Vagina (tissue), 2 donors: ENCODE measurements around the gene ENTPD8. TPM values are rescaled to one million over a fixed set of nuclear protein-coding genes. Genes with fewer than 3 reads are reported as not detected.
A peak's percentile ranks its signal among the peaks of the same experiment; 100 is the strongest.

Experiments used
- DNase-seq, 2 donors: peaks; one replicate each; pipeline ENCODE4 v3.0.0-alpha.2; 2017; ENCODE audit errors: extremely low spot score in 2 of 2
- H3K27ac ChIP-seq: fragments of 200-600 bp; sonication (generic); one replicate; pipeline ENCODE4 v1.5.1; 2019
- H3K27me3 ChIP-seq: fragments of 200-600 bp; sonication (generic); one replicate; pipeline ENCODE4 v1.5.1; 2019
- H3K36me3 ChIP-seq, 2 donors: fragments of 200-600 bp; sonication (generic); one replicate each; pipeline ENCODE4 v1.5.1; 2017 to 2019
- H3K4me1 ChIP-seq: fragments of 200-600 bp; sonication (generic); one replicate; pipeline ENCODE4 v1.5.1; 2019
- H3K4me3 ChIP-seq, 2 donors: fragments of 200-600 bp; sonication (generic); 1 replicate in 1 of 2; 2 replicates in 1 of 2; pipeline ENCODE4 v1.5.1; 2016 to 2019
- H3K9me3 ChIP-seq: fragments of 200-600 bp; sonication (generic); one replicate; pipeline ENCODE4 v1.5.1; 2019
- POLR2A ChIP-seq, 2 donors: fragments of 450-650 bp; IDR thresholded peaks; one replicate each; pipeline ENCODE4 v1.6.1; 2017; ENCODE audit warnings: antibody characterized with exemption in 2 of 2, mild to moderate bottlenecking in 2 of 2, moderate library complexity in 2 of 2
- POLR2AphosphoS5 ChIP-seq, 2 donors: sonication (generic); formaldehyde crosslinking; IDR thresholded peaks; one replicate each; pipeline ENCODE4 v1.9.0; 2017; ENCODE audit warnings: antibody characterized with exemption in 2 of 2, mild to moderate bottlenecking in 2 of 2, low read depth in 1 of 2; ENCODE audit not compliant: insufficient read depth in 1 of 2
- intact Hi-C: fragments of 100-400 bp; cut with DNase I; formaldehyde crosslinking; loops from one replicate; pipeline ENCODE4 v1.15.1; 2023
- total RNA-seq: library from RNA; depleted of rRNA; stranded (reverse); fragments of >200 nt; gene quantifications from one replicate; pipeline ENCODE4 v1.2.3, GENCODE V29; 2016
- TF ChIP-seq, protein P1 (sequence below), 3 experiments: fragments of 450-650 bp in 2 of 3; fragments of 200-600 bp in 1 of 3; sonication (generic) in 1 of 3; IDR thresholded peaks; one replicate each; pipeline ENCODE4 v1.5.1; 2017 to 2019; ENCODE audit warnings: antibody characterized with exemption in 3 of 3, mild to moderate bottlenecking in 2 of 3, moderate library complexity in 2 of 3

The ENTPD8 gene
- total RNA-seq: not detected

- H3K27me3 ChIP-seq: no peaks in the 10 kb centered on the region
- no peak within 1 kb of the TSS for H3K27ac ChIP-seq
- no peaks in the 10 kb centered on the region for H3K36me3 ChIP-seq
- intact Hi-C loops: no loop called here
- H3K4me1 ChIP-seq: peaks cover 25% of the 10 kb centered on the region
- no peaks in the 10 kb centered on the region for H3K9me3 ChIP-seq
- TF ChIP-seq, protein P1, sequence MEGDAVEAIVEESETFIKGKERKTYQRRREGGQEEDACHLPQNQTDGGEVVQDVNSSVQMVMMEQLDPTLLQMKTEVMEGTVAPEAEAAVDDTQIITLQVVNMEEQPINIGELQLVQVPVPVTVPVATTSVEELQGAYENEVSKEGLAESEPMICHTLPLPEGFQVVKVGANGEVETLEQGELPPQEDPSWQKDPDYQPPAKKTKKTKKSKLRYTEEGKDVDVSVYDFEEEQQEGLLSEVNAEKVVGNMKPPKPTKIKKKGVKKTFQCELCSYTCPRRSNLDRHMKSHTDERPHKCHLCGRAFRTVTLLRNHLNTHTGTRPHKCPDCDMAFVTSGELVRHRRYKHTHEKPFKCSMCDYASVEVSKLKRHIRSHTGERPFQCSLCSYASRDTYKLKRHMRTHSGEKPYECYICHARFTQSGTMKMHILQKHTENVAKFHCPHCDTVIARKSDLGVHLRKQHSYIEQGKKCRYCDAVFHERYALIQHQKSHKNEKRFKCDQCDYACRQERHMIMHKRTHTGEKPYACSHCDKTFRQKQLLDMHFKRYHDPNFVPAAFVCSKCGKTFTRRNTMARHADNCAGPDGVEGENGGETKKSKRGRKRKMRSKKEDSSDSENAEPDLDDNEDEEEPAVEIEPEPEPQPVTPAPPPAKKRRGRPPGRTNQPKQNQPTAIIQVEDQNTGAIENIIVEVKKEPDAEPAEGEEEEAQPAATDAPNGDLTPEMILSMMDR (IDR thresholded peaks at IDR 0.05): no peak
- no peak for TF ChIP-seq POLR2A (IDR thresholded peaks at IDR 0.05)
- no peak for TF ChIP-seq POLR2AphosphoS5 (IDR thresholded peaks at IDR 0.05; ENCODE audit: insufficient read depth in 1 of 2, low read depth in 1 of 2)
- peak within 1 kb of the TSS; percentile 29 to 45 for H3K4me3 ChIP-seq
- no peak for DNase-seq
Observed at GRCh38 chr9:137441289-137441934, at the start of gene ENTPD8. TSS of gene ENTPD8 (minus strand) at chr9:137441357. CDS start at chr9:137438285, 3,072 bp downstream.

DNA sequence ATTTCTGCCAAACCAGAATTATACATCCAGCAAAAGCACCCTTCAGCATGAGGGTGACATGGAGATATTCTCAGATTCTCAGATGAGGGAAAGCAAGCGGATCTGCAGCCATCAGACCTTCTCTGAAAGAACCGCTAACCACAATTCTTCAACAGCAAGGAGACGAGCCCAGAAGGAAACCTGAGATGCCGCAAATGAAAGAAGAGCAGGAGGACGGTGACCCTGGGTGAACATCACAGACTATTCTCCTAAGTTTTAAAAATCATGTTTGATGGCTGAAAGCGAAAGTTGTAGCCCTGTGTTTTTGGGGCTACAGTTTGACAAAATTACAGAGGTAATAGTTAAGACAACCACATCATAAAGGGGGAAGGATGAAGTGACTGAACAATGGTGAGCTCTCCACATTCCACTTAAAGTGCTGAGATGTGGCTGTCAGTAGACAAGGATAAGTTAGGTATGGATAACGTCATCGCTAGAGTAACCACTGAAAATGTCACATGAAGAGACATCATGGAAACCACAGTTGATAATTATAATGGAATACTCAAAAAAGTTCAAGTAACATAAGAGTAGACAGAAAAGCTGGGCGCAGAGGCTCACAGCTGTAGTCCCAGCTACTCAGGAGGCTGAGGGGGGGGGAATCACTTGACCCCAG is 49.5 kb upstream of the ENTPD8 start:
- intact Hi-C loops: no loop called here
- Histone ChIP-seq H3K4me3 (no peak overlapping the region), H3K9me3 (no peaks in the 10 kb centered on the region), H3K27me3 (no peaks in the 10 kb centered on the region), H3K4me1 (no peaks in the 10 kb centered on the region), H3K27ac (no peak overlapping the region), H3K36me3 (no peaks in the 10 kb centered on the region)
- TF ChIP-seq POLR2AphosphoS5 (IDR thresholded peaks at IDR 0.05; ENCODE audit: insufficient read depth in 1 of 2, low read depth in 1 of 2) (no peak), POLR2A (IDR thresholded peaks at IDR 0.05) (no peak)
- TF ChIP-seq, protein P1 (IDR thresholded peaks at IDR 0.05): no peak
- DNase-seq: no peak

GRCh38 chr9:137488906-137489305 is 47.7 kb upstream of the ENTPD8 start:
- TF ChIP-seq POLR2A (IDR thresholded peaks at IDR 0.05): no peak
- Histone ChIP-seq H3K4me3 (no peak overlapping the region), H3K27ac (no peak overlapping the region), H3K27me3 (no peaks in the 10 kb centered on the region), H3K9me3 (no peaks in the 10 kb centered on the region), H3K4me1 (no peaks in the 10 kb centered on the region), H3K36me3 (no peaks in the 10 kb centered on the region)
- DNase-seq: no peak
- intact Hi-C loops: no loop called here

DNA sequence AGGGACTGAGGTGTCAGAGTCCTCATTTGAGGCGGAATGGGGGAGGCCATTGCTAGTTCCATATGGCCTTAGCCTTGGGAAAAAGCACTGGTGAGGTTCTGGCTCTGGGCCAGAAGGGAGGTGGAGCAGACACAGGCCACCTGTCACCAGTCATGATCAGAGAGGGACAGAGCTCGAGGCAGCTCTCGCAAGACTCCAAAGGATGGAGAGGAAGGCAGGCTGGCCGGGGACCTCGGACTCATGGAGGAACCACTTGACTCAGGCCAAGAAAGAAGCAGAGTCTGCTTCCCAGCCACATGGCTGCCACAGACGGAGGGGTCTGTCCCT is 47.1 kb upstream of the ENTPD8 start:
- Histone ChIP-seq H3K9me3 (no peaks in the 10 kb centered on the region), H3K4me3 (no peak overlapping the region), H3K36me3 (no peaks in the 10 kb centered on the region), H3K27me3 (no peaks in the 10 kb centered on the region), H3K4me1 (no peaks in the 10 kb centered on the region), H3K27ac (no peak overlapping the region)
- TF ChIP-seq, protein P1 (IDR thresholded peaks at IDR 0.05): no peak
- no peak for TF ChIP-seq POLR2AphosphoS5 (IDR thresholded peaks at IDR 0.05; ENCODE audit: insufficient read depth in 1 of 2, low read depth in 1 of 2)
- no peak for TF ChIP-seq POLR2A (IDR thresholded peaks at IDR 0.05)
- intact Hi-C loops: no loop called here
- no peak for DNase-seq

- Histone ChIP-seq H3K27me3 (no peaks in the 10 kb centered on the region), H3K4me1 (no peaks in the 10 kb centered on the region), H3K9me3 (no peaks in the 10 kb centered on the region), H3K4me3 (no peak overlapping the region), H3K36me3 (no peaks in the 10 kb centered on the region), H3K27ac (no peak overlapping the region)
- no peak for DNase-seq
- intact Hi-C loops: no loop called here
- no peak for TF ChIP-seq POLR2AphosphoS5 (IDR thresholded peaks at IDR 0.05; ENCODE audit: insufficient read depth in 1 of 2, low read depth in 1 of 2)
- TF ChIP-seq POLR2A (IDR thresholded peaks at IDR 0.05): no peak
- TF ChIP-seq, protein P1 (IDR thresholded peaks at IDR 0.05): no peak
Observed at GRCh38 chr9:137487454-137488326, 46.5 kb upstream of the ENTPD8 start.
